Measurements from ENCODE around the gene PAX3. TPM values are rescaled to one million over a fixed set of nuclear protein-coding genes. Genes with fewer than 3 reads are reported as not detected.

Gene PAX3
- total RNA-seq, 1 donor from 2014 or later: not detected

DNA sequence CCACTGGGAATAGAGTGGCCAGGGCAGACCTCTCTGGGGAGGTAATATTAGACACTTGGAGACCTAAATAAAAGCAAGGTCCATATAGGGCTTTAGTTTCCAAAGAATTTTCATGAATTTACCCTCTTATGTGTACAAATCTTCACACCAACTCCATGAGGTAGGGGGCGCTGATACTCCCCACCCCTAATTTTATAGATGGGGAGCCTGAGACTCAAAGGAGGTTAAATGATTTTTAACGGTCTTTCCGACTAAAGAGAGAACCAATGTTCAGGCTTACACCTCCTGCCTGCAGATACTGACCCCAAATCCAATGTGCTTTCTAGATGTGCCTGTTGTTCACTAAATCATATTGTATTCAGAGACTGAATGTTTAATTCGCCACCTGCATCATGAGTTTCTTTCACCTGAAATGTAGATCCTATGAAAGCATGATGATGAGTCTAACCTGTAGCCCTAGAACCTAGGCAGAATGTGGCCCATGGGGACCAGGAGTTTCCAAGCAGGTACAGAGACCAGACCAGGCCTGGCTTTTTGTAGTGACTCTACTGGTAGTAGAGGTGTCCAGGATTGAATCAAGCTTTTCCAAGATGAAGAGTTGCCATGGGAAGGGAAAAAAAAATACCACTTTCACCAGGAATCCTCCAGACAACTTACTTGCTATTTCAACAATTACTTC, 16.8 kb upstream of the PAX3 start:
- Histone ChIP-seq H3K4me3 (ENCODE audit: low read depth, low read length) (no peak overlapping the region), H3K27me3 (ENCODE audit: control insufficient read depth, insufficient read depth, low read length) (peaks cover 43% of the 10 kb centered on the region), H3K36me3 (ENCODE audit: control insufficient read depth, insufficient read depth, low read length) (no peaks in the 10 kb centered on the region)
- DNase-seq (ENCODE audit: low read depth) (no peak), FAIRE-seq (no peak)
- no peak for TF ChIP-seq CTCF (IDR thresholded peaks at IDR 0.05; ENCODE audit: insufficient read depth, low read length, severe bottlenecking)

DNA sequence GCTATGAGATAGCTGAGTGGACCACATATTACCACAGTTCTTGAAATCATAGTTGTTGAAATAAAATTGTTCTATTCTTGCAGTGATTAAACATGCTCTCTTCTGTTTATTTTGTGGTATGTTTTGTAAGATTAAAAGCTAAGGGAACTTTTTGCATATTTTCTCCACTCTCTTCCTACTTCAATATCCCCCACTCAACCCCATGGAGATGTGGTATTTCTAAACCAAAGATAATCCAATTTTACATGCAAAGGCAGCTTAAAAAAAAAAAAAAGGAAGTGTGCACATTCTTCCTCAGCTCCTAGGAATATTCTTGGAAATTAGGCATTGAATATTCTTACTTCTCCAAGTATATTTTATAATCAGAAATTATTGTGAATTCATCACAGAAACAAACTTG, 15.0 kb upstream of the PAX3 start:
- no peak for TF ChIP-seq CTCF (IDR thresholded peaks at IDR 0.05; ENCODE audit: insufficient read depth, low read length, severe bottlenecking)
- Histone ChIP-seq H3K27me3 (ENCODE audit: control insufficient read depth, insufficient read depth, low read length) (peaks cover 56% of the 10 kb centered on the region), H3K4me3 (ENCODE audit: low read depth, low read length) (no peak overlapping the region), H3K36me3 (ENCODE audit: control insufficient read depth, insufficient read depth, low read length) (no peaks in the 10 kb centered on the region)
- FAIRE-seq (no peak), DNase-seq (ENCODE audit: low read depth) (no peak)

GRCh38 chr2:222311978-222312738, 13.4 kb upstream of the PAX3 start:
- TF ChIP-seq CTCF (IDR thresholded peaks at IDR 0.05; ENCODE audit: insufficient read depth, low read length, severe bottlenecking): no peak
- DNase-seq (ENCODE audit: low read depth): no peak
- H3K36me3 ChIP-seq (ENCODE audit: control insufficient read depth, insufficient read depth, low read length): no peaks in the 10 kb centered on the region
- no peak for FAIRE-seq
- no peak overlapping the region for H3K4me3 ChIP-seq (ENCODE audit: low read depth, low read length)
- peaks cover 69% of the 10 kb centered on the region for H3K27me3 ChIP-seq (ENCODE audit: control insufficient read depth, insufficient read depth, low read length)

GRCh38 chr2:222311319-222311977, 12.7 kb upstream of the PAX3 start:
- H3K27me3 ChIP-seq (ENCODE audit: control insufficient read depth, insufficient read depth, low read length): peaks cover 75% of the 10 kb centered on the region
- no peak for TF ChIP-seq CTCF (IDR thresholded peaks at IDR 0.05; ENCODE audit: insufficient read depth, low read length, severe bottlenecking)
- FAIRE-seq (no peak), DNase-seq (ENCODE audit: low read depth) (no peak)
- H3K4me3 ChIP-seq (ENCODE audit: low read depth, low read length): no peak overlapping the region
- no peaks in the 10 kb centered on the region for H3K36me3 ChIP-seq (ENCODE audit: control insufficient read depth, insufficient read depth, low read length)

DNA sequence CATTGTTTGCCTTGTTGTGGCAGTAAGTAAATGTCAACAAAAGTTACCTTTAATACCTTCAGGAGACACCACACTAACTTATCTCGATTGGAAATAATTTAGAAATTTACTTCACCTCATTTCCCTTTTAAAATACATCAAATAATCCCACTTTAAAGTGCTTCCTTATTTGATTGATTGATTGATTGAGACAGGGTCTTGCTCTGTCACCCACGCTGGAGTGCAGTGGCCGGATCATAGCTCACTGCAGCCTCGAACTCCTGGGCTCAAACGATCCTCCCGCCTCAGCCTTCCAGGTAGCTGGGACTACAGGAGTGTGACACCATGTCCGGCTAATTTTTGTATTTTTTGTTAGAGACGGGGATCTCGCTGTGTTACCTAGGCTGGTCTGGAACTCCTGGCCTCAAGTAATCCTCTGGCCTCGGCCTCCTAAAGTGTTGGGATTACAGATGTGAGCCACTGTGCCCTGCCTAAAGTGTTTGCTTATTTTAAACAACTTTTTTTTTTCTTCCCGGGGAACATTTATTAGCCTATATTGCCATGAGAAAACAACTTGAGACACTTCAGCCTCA, 12.0 kb upstream of the PAX3 start:
- H3K27me3 ChIP-seq (ENCODE audit: control insufficient read depth, insufficient read depth, low read length): peaks cover 77% of the 10 kb centered on the region
- H3K36me3 ChIP-seq (ENCODE audit: control insufficient read depth, insufficient read depth, low read length): no peaks in the 10 kb centered on the region
- DNase-seq (ENCODE audit: low read depth): no peak
- FAIRE-seq: no peak
- no peak for TF ChIP-seq CTCF (IDR thresholded peaks at IDR 0.05; ENCODE audit: insufficient read depth, low read length, severe bottlenecking)
- no peak overlapping the region for H3K4me3 ChIP-seq (ENCODE audit: low read depth, low read length)
